ENCODE data around the gene ITGAV. TPM values are rescaled to one million over a fixed set of nuclear protein-coding genes. Genes with fewer than 3 reads are reported as not detected.

Gene ITGAV
- total RNA-seq, 1 donor from 2014 or later: 452 TPM

- H3K27me3 Mint-ChIP-seq (ENCODE audit: low read depth): no peaks in the 10 kb centered on the region
- H3K36me3 Mint-ChIP-seq (ENCODE audit: low read depth): peaks cover 3% of the 10 kb centered on the region
- DNase-seq (ENCODE audit: low spot score): no peak
- peak overlapping the region; percentile 19 for H3K27ac Mint-ChIP-seq (ENCODE audit: unreplicated experiment)
- H3K9me3 Mint-ChIP-seq (ENCODE audit: low read depth): no peaks in the 10 kb centered on the region
- no peak for TF ChIP-seq CTCF (IDR thresholded peaks at IDR 0.05)
- H3K4me1 Mint-ChIP-seq (ENCODE audit: low read depth): peaks cover 31% of the 10 kb centered on the region
- H3K4me3 Mint-ChIP-seq (ENCODE audit: unreplicated experiment): no peak overlapping the region
Measured at GRCh38 chr2:186713691-186714090, 123.8 kb downstream of the ITGAV start.

GRCh38 chr2:186714611-186715010 lies 124.8 kb downstream of the ITGAV start:
- Mint-ChIP-seq H3K4me3 (ENCODE audit: unreplicated experiment) (no peak overlapping the region), H3K9me3 (ENCODE audit: low read depth) (no peaks in the 10 kb centered on the region), H3K27ac (ENCODE audit: unreplicated experiment) (no peak overlapping the region), H3K36me3 (ENCODE audit: low read depth) (peaks cover 3% of the 10 kb centered on the region), H3K4me1 (ENCODE audit: low read depth) (peaks cover 35% of the 10 kb centered on the region), H3K27me3 (ENCODE audit: low read depth) (no peaks in the 10 kb centered on the region)
- no peak for DNase-seq (ENCODE audit: low spot score)
- no peak for TF ChIP-seq CTCF (IDR thresholded peaks at IDR 0.05)

- no peak for DNase-seq (ENCODE audit: low spot score)
- H3K4me3 Mint-ChIP-seq (ENCODE audit: unreplicated experiment): no peak overlapping the region
- peaks cover 35% of the 10 kb centered on the region for H3K4me1 Mint-ChIP-seq (ENCODE audit: low read depth)
- no peaks in the 10 kb centered on the region for H3K9me3 Mint-ChIP-seq (ENCODE audit: low read depth)
- no peak for TF ChIP-seq CTCF (IDR thresholded peaks at IDR 0.05)
- H3K36me3 Mint-ChIP-seq (ENCODE audit: low read depth): no peaks in the 10 kb centered on the region
- H3K27ac Mint-ChIP-seq (ENCODE audit: unreplicated experiment): no peak overlapping the region
- H3K27me3 Mint-ChIP-seq (ENCODE audit: low read depth): no peaks in the 10 kb centered on the region
Measured at GRCh38 chr2:186716004-186716403, 126.1 kb downstream of the ITGAV start.

GRCh38 chr2:186716899-186717298 lies 127.0 kb downstream of the ITGAV start:
- H3K36me3 Mint-ChIP-seq (ENCODE audit: low read depth): no peaks in the 10 kb centered on the region
- DNase-seq (ENCODE audit: low spot score): no peak
- no peak for TF ChIP-seq CTCF (IDR thresholded peaks at IDR 0.05)
- H3K27ac Mint-ChIP-seq (ENCODE audit: unreplicated experiment): no peak overlapping the region
- peaks cover 35% of the 10 kb centered on the region for H3K4me1 Mint-ChIP-seq (ENCODE audit: low read depth)
- H3K9me3 Mint-ChIP-seq (ENCODE audit: low read depth): no peaks in the 10 kb centered on the region
- no peak overlapping the region for H3K4me3 Mint-ChIP-seq (ENCODE audit: unreplicated experiment)
- no peaks in the 10 kb centered on the region for H3K27me3 Mint-ChIP-seq (ENCODE audit: low read depth)

- H3K9me3 Mint-ChIP-seq (ENCODE audit: low read depth): no peaks in the 10 kb centered on the region
- peak overlapping the region; percentile 75 for H3K27ac Mint-ChIP-seq (ENCODE audit: unreplicated experiment)
- H3K4me1 Mint-ChIP-seq (ENCODE audit: low read depth): peaks cover 35% of the 10 kb centered on the region
- no peak overlapping the region for H3K4me3 Mint-ChIP-seq (ENCODE audit: unreplicated experiment)
- no peaks in the 10 kb centered on the region for H3K27me3 Mint-ChIP-seq (ENCODE audit: low read depth)
- no peaks in the 10 kb centered on the region for H3K36me3 Mint-ChIP-seq (ENCODE audit: low read depth)
- no peak for DNase-seq (ENCODE audit: low spot score)
- TF ChIP-seq CTCF (IDR thresholded peaks at IDR 0.05): no peak
Measured at GRCh38 chr2:186717320-186718007, 127.6 kb downstream of the ITGAV start.
